ENCODE data around the gene CCL15. TPM values are rescaled to one million over a fixed set of nuclear protein-coding genes. Genes with fewer than 3 reads are reported as not detected.

CCL15 gene
- total RNA-seq, 1 donor from 2014 or later: 0.68 TPM

Other genes starting within 250 kb of the CCL15 start
- not detected for gene GAS2L2, start 248.3 kb downstream of the CCL15 start, total RNA-seq
- gene C17orf50, start 240.7 kb downstream of the CCL15 start, total RNA-seq: not detected
- 14.5 TPM for gene MMP28, start 205.9 kb downstream of the CCL15 start, total RNA-seq
- gene TAF15, start 192.1 kb downstream of the CCL15 start, total RNA-seq: 156 TPM
- gene HEATR9, start 132.7 kb downstream of the CCL15 start, total RNA-seq: not detected
- gene CCL5, start 121.2 kb downstream of the CCL15 start, total RNA-seq: 0.56 TPM
- gene RDM1, start 70.8 kb downstream of the CCL15 start, total RNA-seq: 1.1 TPM
- gene LYZL6, start 57.8 kb downstream of the CCL15 start, total RNA-seq: not detected
- gene CCL16, start 20.1 kb downstream of the CCL15 start, total RNA-seq: not detected
- 10.4 TPM for gene CCL14, start 14.8 kb downstream of the CCL15 start, total RNA-seq
- 0.92 TPM for gene CCL23, start 16.4 kb upstream of the CCL15 start, total RNA-seq
- gene CCL18, start 62.7 kb upstream of the CCL15 start, total RNA-seq: 0.44 TPM
- gene CCL3, start 88.6 kb upstream of the CCL15 start, total RNA-seq: not detected
- not detected for gene CCL4, start 102.3 kb upstream of the CCL15 start, total RNA-seq
- gene TBC1D3B, start 175.1 kb upstream of the CCL15 start, total RNA-seq: 7.2 TPM
- not detected for gene CCL3L1, start 195.2 kb upstream of the CCL15 start, total RNA-seq
- not detected for gene CCL4L2, start 209.5 kb upstream of the CCL15 start, total RNA-seq

Data from esophagus mucosa (tissue), 1 donor.